GM12892 (cell line): Measurements from ENCODE around the gene MTG2.

ENCODE experiments used
- POLR2A ChIP-seq: IDR thresholded peaks from 2 replicates; pipeline ENCODE4 v1.6.1; 2011; ENCODE audit warnings: low read depth, low read length, control low read depth
- POLR2AphosphoS5 ChIP-seq: IDR thresholded peaks from 2 replicates; pipeline ENCODE4 v1.6.1; 2011; ENCODE audit warnings: low read depth, low read length, control low read depth

DNA sequence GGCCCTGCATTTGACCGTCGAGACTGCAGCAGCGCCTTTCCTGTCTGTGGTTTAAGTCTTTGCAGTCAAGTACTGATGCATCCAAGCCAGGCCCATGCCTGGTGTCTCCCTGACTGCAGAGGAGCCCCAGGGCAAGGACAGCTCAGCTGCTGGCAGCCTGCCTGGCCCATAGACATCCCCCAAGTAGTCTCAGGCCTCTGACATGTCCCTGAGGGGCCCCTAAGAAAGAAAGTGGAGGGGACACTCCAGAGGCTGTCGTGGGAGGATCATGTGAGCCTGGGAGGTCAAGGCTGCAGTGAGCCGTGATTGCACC, 19.2 kb downstream of the MTG2 start:
- TF ChIP-seq POLR2A (no peak), POLR2AphosphoS5 (no peak)
